Kidney (tissue), 14 donors: ENCODE data around the gene FECH. TPM values are rescaled to one million over a fixed set of nuclear protein-coding genes. Genes with fewer than 3 reads are reported as not detected.

Source experiments
- DNase-seq, 5 donors: peaks; one replicate each; pipeline ENCODE4 v3.0.0-alpha.2; 2013 to 2020
- FAIRE-seq: peaks from 2 replicates; lab custom pipeline; 2012; peaks lifted over from hg19 to GRCh38; lab: Jason Lieb, UNC
- H3K27ac ChIP-seq, 2 donors: one replicate each; pipeline ENCODE4 v1.7.0; 2013; ENCODE audit warnings: low read depth in 2 of 2, low read length in 2 of 2, inconsistent platforms in 1 of 2
- H3K27me3 ChIP-seq: one replicate; pipeline ENCODE4 v1.7.1; 2013; ENCODE audit warnings: low read length, inconsistent platforms; ENCODE audit not compliant: control insufficient read depth, insufficient read depth
- H3K36me3 ChIP-seq, 3 donors: one replicate each; pipeline versions ENCODE4 v1.7.0 to v1.7.1; 2013; ENCODE audit warnings: low read length in 3 of 3, control low read depth in 1 of 3, inconsistent platforms in 1 of 3; ENCODE audit not compliant: insufficient read depth in 3 of 3, control insufficient read depth in 2 of 3
- H3K4me1 ChIP-seq, 3 donors: one replicate each; pipeline versions ENCODE4 v1.7.0 to v1.7.1; 2013; ENCODE audit warnings: low read length in 3 of 3, inconsistent platforms in 1 of 3, low read depth in 1 of 3; ENCODE audit not compliant: control insufficient read depth in 2 of 3, insufficient read depth in 2 of 3
- H3K4me3 ChIP-seq, 3 donors: one replicate each; pipeline versions ENCODE4 v1.7.0 to v1.8.1; 2013; ENCODE audit warnings: low read length in 3 of 3, control low read depth in 1 of 3, inconsistent platforms in 1 of 3
- H3K9ac ChIP-seq, 3 donors: one replicate each; pipeline versions ENCODE4 v1.7.0 to v1.7.1; 2013; ENCODE audit warnings: low read length in 3 of 3, control low read depth in 1 of 3, inconsistent platforms in 1 of 3
- H3K9me3 ChIP-seq, 3 donors: one replicate each; pipeline versions ENCODE4 v1.7.0 to v1.7.1; 2013; ENCODE audit warnings: low read length in 3 of 3, control low read depth in 1 of 3, inconsistent platforms in 1 of 3; ENCODE audit not compliant: control insufficient read depth in 2 of 3, insufficient read depth in 1 of 3
- CTCF ChIP-seq: IDR thresholded peaks from 3 replicates; pipeline ENCODE4 v1.5.1; 2012; ENCODE audit warnings: mild to moderate bottlenecking, moderate library complexity, borderline replicate concordance; ENCODE audit not compliant: insufficient read depth; ENCODE audit errors: extremely low read depth
- intact Hi-C: fragments of 100-400 bp; cut with DNase I; formaldehyde crosslinking; loops from one replicate; pipeline ENCODE4 v1.11.1; 2022
- polyA plus RNA-seq: library from polyadenylated mRNA; stranded (reverse); fragments of 350-450 nt; fragmentation: Illumina TruSeq; extraction: RNeasy Lipid Tissue Mini Kit (QIAGEN cat#74804); gene quantifications from one replicate; pipeline ENCODE4 v1.2.3, GENCODE V29; 2014; ENCODE audit warnings: low read depth, low replicate concordance; ENCODE audit not compliant: insufficient read depth
- total RNA-seq: library from RNA; stranded (reverse); fragmentation: NEBNext Ultra II Directional; extraction: Animal tissue kit (Norgen Biotek cat#: 25700); gene quantifications from one replicate; pipeline ENCODE4 v1.2.1, GENCODE V29; 2021
- donor health status: control.
- donor health status: control.
- donor health status: control.
- donor health status: control.
- donor health status: control.
- donor health status: DM: yes; HTN: yes; CAD: no.
- donor health status: Normal renal cell carcinoma (clear cell type).

The FECH gene
- total and polyA plus RNA-seq, 2 donors from 2014 or later: 32.5 to 36.9 TPM

- DNase-seq: peak in 1 of 5 donors; percentile 51
- intact Hi-C loops: no loop called here
- Histone ChIP-seq H3K4me3 (peak overlapping the region in 2 of 3 donors; percentile 81 to 90), H3K36me3 (no peaks in the 10 kb centered on the region), H3K9me3 (no peaks in the 10 kb centered on the region), H3K9ac (peak overlapping the region in 1 of 3 donors; percentile 74), H3K4me1 (peaks cover 0 to 4% (median 3%) of the 10 kb centered on the region in 3 donors), H3K27ac (no peak overlapping the region), H3K27me3 (no peaks in the 10 kb centered on the region)
- FAIRE-seq: no peak
- no peak for TF ChIP-seq CTCF
These were observed 42.9 kb upstream of the FECH start for GRCh38 chr18:57629422-57629821.

DNA sequence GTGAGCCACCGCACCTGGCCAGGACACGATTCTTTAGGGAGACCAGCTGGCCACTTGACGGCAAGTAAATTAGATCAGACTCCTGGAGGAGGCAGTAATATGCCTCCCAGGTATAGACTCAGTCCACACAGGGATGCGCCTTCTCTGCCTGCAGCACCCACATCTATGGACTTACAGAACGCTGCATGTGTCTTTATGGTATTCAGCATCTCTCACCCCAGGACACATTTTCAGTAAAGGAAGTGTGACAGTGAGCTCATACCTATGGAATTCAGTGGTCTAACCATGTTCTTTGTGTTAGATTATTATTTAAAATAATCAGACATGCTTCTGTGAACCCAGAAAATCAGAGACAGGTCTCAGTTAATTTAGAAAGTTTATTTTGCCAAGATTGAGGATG, 41.0 kb upstream of the FECH start:
- H3K4me3 ChIP-seq: no peak overlapping the region
- H3K9me3 ChIP-seq: no peaks in the 10 kb centered on the region
- DNase-seq (no peak), FAIRE-seq (no peak)
- H3K27ac ChIP-seq: no peak overlapping the region
- H3K4me1 ChIP-seq: peaks cover 0 to 5% (median 3%) of the 10 kb centered on the region in 3 donors
- intact Hi-C loops: no loop called here
- TF ChIP-seq CTCF: no peak
- H3K27me3 ChIP-seq: no peaks in the 10 kb centered on the region
- H3K9ac ChIP-seq: no peak overlapping the region
- H3K36me3 ChIP-seq: no peaks in the 10 kb centered on the region

GRCh38 chr18:57624988-57625387, 38.5 kb upstream of the FECH start:
- Histone ChIP-seq H3K9me3 (no peaks in the 10 kb centered on the region), H3K4me3 (no peak overlapping the region), H3K27ac (no peak overlapping the region), H3K4me1 (peaks cover 0 to 5% (median 0%) of the 10 kb centered on the region in 3 donors), H3K9ac (no peak overlapping the region), H3K36me3 (no peaks in the 10 kb centered on the region), H3K27me3 (no peaks in the 10 kb centered on the region)
- no peak for FAIRE-seq
- TF ChIP-seq CTCF: no peak
- intact Hi-C loops: no loop called here
- DNase-seq: no peak

DNA sequence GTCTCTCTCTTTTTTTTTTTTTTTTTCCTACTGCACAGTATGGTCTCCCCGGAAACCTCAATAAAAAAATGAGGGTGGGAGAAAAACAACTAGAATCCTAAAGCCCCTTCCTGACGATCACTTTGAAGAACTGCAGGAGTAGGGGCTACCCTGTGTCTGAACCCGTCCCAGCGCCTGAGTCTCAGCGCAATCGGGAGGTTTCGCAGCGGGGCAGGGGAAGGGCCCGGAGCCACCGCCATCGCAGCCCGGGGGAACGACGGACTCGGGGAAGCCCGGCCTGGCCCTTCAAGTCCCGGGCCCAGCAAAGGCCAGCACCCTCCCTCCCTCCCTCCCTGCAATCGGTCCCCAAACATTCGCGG, 34.7 kb upstream of the FECH start:
- H3K36me3 ChIP-seq: peaks cover 0 to 2% (median 0%) of the 10 kb centered on the region in 3 donors
- FAIRE-seq (no peak), DNase-seq (no peak)
- peak overlapping the region; percentile 91 to 93 for H3K27ac ChIP-seq
- TF ChIP-seq CTCF: no peak
- H3K4me3 ChIP-seq: peak overlapping the region; percentile 90 to 97 (median 96)
- intact Hi-C loops: no loop called here
- no peaks in the 10 kb centered on the region for H3K27me3 ChIP-seq
- peaks cover 0 to 5% (median 0%) of the 10 kb centered on the region in 3 donors for H3K4me1 ChIP-seq
- H3K9ac ChIP-seq: peak overlapping the region; percentile 74 to 92 (median 75)
- H3K9me3 ChIP-seq: no peaks in the 10 kb centered on the region
